HepG2 (cell line): ENCODE data around the gene MXD3. TPM values are rescaled to one million over a fixed set of nuclear protein-coding genes. Genes with fewer than 3 reads are reported as not detected.
A peak's percentile ranks its signal among the peaks of the same experiment; 100 is the strongest.

Source experiments
- GLI4 ChIP-seq: sonication (generic); formaldehyde crosslinking; IDR thresholded peaks from 2 replicates; pipeline ENCODE4 v1.5.1; 2020; ENCODE audit warnings: missing genetic modification reagents, mild to moderate bottlenecking, moderate library complexity, borderline replicate concordance
- HMG20A ChIP-seq: IDR thresholded peaks from 2 replicates; pipeline ENCODE4 v1.6.1; 2016; ENCODE audit warnings: borderline replicate concordance
- HNF4A ChIP-seq: sonication (generic); formaldehyde crosslinking; IDR thresholded peaks from 2 replicates; pipeline ENCODE4 v1.4.0; 2020; ENCODE audit warnings: missing genetic modification reagents
- KLF9 ChIP-seq: IDR thresholded peaks from 2 replicates; pipeline ENCODE4 v1.6.1; 2016; ENCODE audit warnings: low read depth
- MBD4 ChIP-seq: IDR thresholded peaks from 2 replicates; pipeline ENCODE4 v1.6.1; 2012; ENCODE audit warnings: low read length, inconsistent platforms, borderline replicate concordance
- MLLT10 ChIP-seq: sonication (generic); formaldehyde crosslinking; IDR thresholded peaks from 2 replicates; pipeline ENCODE4 v1.4.0; 2020; ENCODE audit warnings: missing genetic modification reagents
- NR2F1 ChIP-seq, 2 experiments: fragments of 450-650 bp in 1 of 2; formaldehyde crosslinking in 1 of 2; IDR thresholded peaks; 2 replicates each; pipeline versions ENCODE4 v1.5.0 to v1.6.1; 2016 to 2020; ENCODE audit warnings: mild to moderate bottlenecking in 1 of 2, missing compliant biosample characterization in 1 of 2, missing genetic modification reagents in 1 of 2, moderate library complexity in 1 of 2
- RORA ChIP-seq: sonication (generic); formaldehyde crosslinking; IDR thresholded peaks from 2 replicates; pipeline ENCODE4 v1.5.0; 2020; ENCODE audit warnings: mild to moderate bottlenecking, missing genetic modification reagents, moderate library complexity
- RXRA ChIP-seq: sonication (generic); formaldehyde crosslinking; IDR thresholded peaks from 2 replicates; pipeline ENCODE4 v1.5.1; 2020; ENCODE audit warnings: missing genetic modification reagents
- SOX6 ChIP-seq, 2 experiments: fragments of 450-650 bp in 1 of 2; sonication (generic) in 1 of 2; formaldehyde crosslinking in 1 of 2; IDR thresholded peaks; 2 replicates each; pipeline versions ENCODE4 v1.4.0 to v1.6.1; 2017 to 2020; ENCODE audit warnings: antibody characterized with exemption in 1 of 2, mild to moderate bottlenecking in 1 of 2, missing genetic modification reagents in 1 of 2
- TEAD3 ChIP-seq: optimal IDR thresholded peaks from 2 replicates; pipeline ENCODE3; 2016; ENCODE audit warnings: borderline replicate concordance
- U2AF1 ChIP-seq: fragments of 200-400 bp; formaldehyde crosslinking; optimal IDR thresholded peaks from 2 replicates; pipeline ENCODE3; 2017; ENCODE audit warnings: mild to moderate bottlenecking, low read depth, low read length
- ZC3H13 ChIP-seq: sonication (generic); formaldehyde crosslinking; IDR thresholded peaks from 2 replicates; pipeline ENCODE4 v1.8.1; 2023; ENCODE audit warnings: mild to moderate bottlenecking, missing genetic modification reagents, moderate library complexity
- ZFP1 ChIP-seq: IDR thresholded peaks from 2 replicates; pipeline ENCODE4 v1.6.1; 2016
- ZNF160 ChIP-seq: sonication (generic); formaldehyde crosslinking; IDR thresholded peaks from 2 replicates; pipeline ENCODE4 v1.8.0; 2022; ENCODE audit warnings: mild to moderate bottlenecking, inconsistent platforms, missing genetic modification reagents
- ZNF207 ChIP-seq: fragments of 450-650 bp; IDR thresholded peaks from 2 replicates; pipeline ENCODE4 v1.6.1; 2016; ENCODE audit warnings: antibody characterized with exemption, borderline replicate concordance
- ZNF24 ChIP-seq: fragments of 450-650 bp; IDR thresholded peaks from 2 replicates; pipeline ENCODE4 v1.6.1; 2017; ENCODE audit warnings: antibody characterized with exemption, mild to moderate bottlenecking
- ZNF260 ChIP-seq: sonication (generic); formaldehyde crosslinking; IDR thresholded peaks from 2 replicates; pipeline ENCODE4 v1.4.0; 2020; ENCODE audit warnings: missing genetic modification reagents, low read depth, mild to moderate bottlenecking, borderline replicate concordance
- ZNF350 ChIP-seq: sonication (generic); formaldehyde crosslinking; IDR thresholded peaks from 2 replicates; pipeline ENCODE4 v1.4.0; 2020; ENCODE audit warnings: mild to moderate bottlenecking, low read depth, missing genetic modification reagents, borderline replicate concordance
- ZNF614 ChIP-seq: IDR thresholded peaks from 2 replicates; pipeline ENCODE4 v1.6.1; 2018; ENCODE audit warnings: missing biosample characterization, missing genetic modification reagents, inconsistent platforms, borderline replicate concordance
- ZNF615 ChIP-seq: sonication (generic); formaldehyde crosslinking; IDR thresholded peaks from 2 replicates; pipeline ENCODE4 v1.5.0; 2020; ENCODE audit warnings: mild to moderate bottlenecking, missing genetic modification reagents, borderline replicate concordance
- ZSCAN21 ChIP-seq: sonication (generic); formaldehyde crosslinking; IDR thresholded peaks from 2 replicates; pipeline ENCODE4 v1.8.0; 2022; ENCODE audit warnings: mild to moderate bottlenecking, missing genetic modification reagents, moderate library complexity, borderline replicate concordance
- ZSCAN22 ChIP-seq: sonication (generic); formaldehyde crosslinking; IDR thresholded peaks from 2 replicates; pipeline ENCODE4 v1.4.0; 2020; ENCODE audit warnings: mild to moderate bottlenecking, missing genetic modification reagents
- polyA plus RNA-seq, 8 experiments: library from polyadenylated mRNA; depleted of rRNA in 3 of 8; stranded (reverse) in 7 of 8; unstranded in 1 of 8; fragments of >200 nt; fragmentation: Illumina TruSeq in 4 of 8; extraction: Trizol in 4 of 8; gene quantifications; 2 replicates each; pipeline versions ENCODE4 v1.2.1 to v1.2.3, GENCODE V29; 2011 to 2016; ENCODE audit warnings: low read depth in 4 of 8, missing spikeins in 1 of 8, mixed read lengths in 1 of 8; ENCODE audit not compliant: insufficient read depth in 1 of 8
- total RNA-seq, 5 experiments: library from RNA; depleted of rRNA; stranded (reverse); fragments of >200 nt; fragmentation: Illumina TruSeq; extraction: Trizol; gene quantifications; 2 replicates each; pipeline ENCODE4 v1.2.3, GENCODE V29; 2016; ENCODE audit warnings: low read depth in 1 of 5
- TF ChIP-seq, protein P1 (sequence below): sonication (generic); formaldehyde crosslinking; IDR thresholded peaks from 2 replicates; pipeline ENCODE4 v1.4.0; 2020; ENCODE audit warnings: missing genetic modification reagents, borderline replicate concordance
- TF ChIP-seq, protein P2 (sequence below): sonication (generic); formaldehyde crosslinking; IDR thresholded peaks from 2 replicates; pipeline ENCODE4 v1.8.1; 2022; ENCODE audit warnings: mild to moderate bottlenecking, missing genetic modification reagents
- TF ChIP-seq, protein P3 (sequence below): sonication (generic); formaldehyde crosslinking; IDR thresholded peaks from 2 replicates; pipeline ENCODE4 v1.4.0; 2020; ENCODE audit warnings: missing genetic modification reagents

Gene MXD3
- total and polyA plus RNA-seq, 2 of the 13 experiments (the other 11 are each of a cell fraction or from before 2014, with no cell fraction given), result 10.5 to 12.8 TPM

DNA sequence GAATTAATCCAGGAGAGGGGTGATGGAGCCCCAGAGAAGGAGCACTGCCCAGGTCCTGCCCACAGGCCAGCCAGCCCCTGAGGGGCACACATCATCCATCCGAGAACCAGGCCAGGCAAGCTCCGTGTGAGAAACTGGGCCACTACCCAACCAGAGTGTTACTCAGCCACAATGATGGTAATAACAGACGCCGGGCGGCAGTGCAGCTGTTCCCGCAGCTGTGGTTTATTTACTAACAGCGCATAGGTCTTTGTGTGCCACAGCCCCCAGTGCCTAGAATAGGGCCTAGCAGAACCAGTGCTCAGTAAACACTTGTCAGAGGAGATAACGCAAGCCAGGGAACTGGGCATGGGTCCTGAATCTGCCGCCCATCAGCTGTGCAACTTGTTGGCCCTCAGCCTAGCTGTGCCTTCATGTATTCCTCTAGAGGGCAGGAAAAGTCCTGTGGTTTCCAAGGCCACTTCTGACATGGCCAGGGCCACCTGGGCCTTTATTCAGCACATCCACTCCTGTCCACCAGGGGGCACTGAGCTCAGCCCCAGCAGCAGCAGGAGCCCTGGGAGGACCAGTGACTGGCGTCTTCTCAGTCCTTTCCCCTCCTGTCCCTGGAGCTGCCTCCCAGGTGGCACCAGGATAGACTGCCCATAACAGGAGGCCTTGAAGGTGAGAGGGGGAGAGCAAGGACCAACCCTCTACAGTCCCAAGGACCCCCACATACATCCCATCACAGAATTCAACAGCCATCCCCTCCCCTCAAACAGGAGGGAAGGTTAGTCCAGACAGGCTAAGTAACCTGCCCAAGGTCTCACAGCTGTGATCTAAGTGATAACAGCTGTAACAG is 2.1 kb downstream of the MXD3 start (continued):
- TF ChIP-seq ZSCAN22 (no peak), KLF9 (CRISPR knock-in tag) (no peak), ZFP1 (CRISPR knock-in tag) (no peak), GLI4 (CRISPR knock-in tag) (no peak), MLLT10 (CRISPR knock-in tag) (no peak), U2AF1 (no peak), HMG20A (CRISPR knock-in tag) (no peak), ZNF615 (no peak), ZNF207 (no peak), ZNF260 (no peak), ZSCAN21 (CRISPR knock-in tag) (no peak), TEAD3 (CRISPR knock-in tag) (no peak), ZC3H13 (CRISPR knock-in tag) (no peak), RORA (CRISPR knock-in tag) (no peak), ZNF160 (CRISPR knock-in tag) (no peak), ZNF614 (no peak), RXRA (CRISPR knock-in tag) (no peak; the same call in 1 of the 2 replicates), ZNF350 (CRISPR knock-in tag) (no peak), MBD4 (no peak), SOX6 (IDR thresholded peaks at IDR 0.05) (no peak), SOX6 (CRISPR knock-in tag; IDR thresholded peaks at IDR 0.05) (peak; percentile 44; the same call in 1 of the 2 replicates), ZNF24 (no peak), NR2F1 (CRISPR knock-in tag; IDR thresholded peaks at IDR 0.05) (no peak), HNF4A (CRISPR knock-in tag) (no peak)
- TF ChIP-seq, protein P1, sequence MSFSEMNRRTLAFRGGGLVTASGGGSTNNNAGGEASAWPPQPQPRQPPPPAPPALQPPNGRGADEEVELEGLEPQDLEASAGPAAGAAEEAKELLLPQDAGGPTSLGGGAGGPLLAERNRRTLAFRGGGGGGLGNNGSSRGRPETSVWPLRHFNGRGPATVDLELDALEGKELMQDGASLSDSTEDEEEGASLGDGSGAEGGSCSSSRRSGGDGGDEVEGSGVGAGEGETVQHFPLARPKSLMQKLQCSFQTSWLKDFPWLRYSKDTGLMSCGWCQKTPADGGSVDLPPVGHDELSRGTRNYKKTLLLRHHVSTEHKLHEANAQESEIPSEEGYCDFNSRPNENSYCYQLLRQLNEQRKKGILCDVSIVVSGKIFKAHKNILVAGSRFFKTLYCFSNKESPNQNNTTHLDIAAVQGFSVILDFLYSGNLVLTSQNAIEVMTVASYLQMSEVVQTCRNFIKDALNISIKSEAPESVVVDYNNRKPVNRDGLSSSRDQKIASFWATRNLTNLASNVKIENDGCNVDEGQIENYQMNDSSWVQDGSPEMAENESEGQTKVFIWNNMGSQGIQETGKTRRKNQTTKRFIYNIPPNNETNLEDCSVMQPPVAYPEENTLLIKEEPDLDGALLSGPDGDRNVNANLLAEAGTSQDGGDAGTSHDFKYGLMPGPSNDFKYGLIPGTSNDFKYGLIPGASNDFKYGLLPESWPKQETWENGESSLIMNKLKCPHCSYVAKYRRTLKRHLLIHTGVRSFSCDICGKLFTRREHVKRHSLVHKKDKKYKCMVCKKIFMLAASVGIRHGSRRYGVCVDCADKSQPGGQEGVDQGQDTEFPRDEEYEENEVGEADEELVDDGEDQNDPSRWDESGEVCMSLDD (CRISPR knock-in tag), result no peak
- TF ChIP-seq, protein P2, sequence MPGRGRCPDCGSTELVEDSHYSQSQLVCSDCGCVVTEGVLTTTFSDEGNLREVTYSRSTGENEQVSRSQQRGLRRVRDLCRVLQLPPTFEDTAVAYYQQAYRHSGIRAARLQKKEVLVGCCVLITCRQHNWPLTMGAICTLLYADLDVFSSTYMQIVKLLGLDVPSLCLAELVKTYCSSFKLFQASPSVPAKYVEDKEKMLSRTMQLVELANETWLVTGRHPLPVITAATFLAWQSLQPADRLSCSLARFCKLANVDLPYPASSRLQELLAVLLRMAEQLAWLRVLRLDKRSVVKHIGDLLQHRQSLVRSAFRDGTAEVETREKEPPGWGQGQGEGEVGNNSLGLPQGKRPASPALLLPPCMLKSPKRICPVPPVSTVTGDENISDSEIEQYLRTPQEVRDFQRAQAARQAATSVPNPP (CRISPR knock-in tag), result no peak
- TF ChIP-seq, protein P3, sequence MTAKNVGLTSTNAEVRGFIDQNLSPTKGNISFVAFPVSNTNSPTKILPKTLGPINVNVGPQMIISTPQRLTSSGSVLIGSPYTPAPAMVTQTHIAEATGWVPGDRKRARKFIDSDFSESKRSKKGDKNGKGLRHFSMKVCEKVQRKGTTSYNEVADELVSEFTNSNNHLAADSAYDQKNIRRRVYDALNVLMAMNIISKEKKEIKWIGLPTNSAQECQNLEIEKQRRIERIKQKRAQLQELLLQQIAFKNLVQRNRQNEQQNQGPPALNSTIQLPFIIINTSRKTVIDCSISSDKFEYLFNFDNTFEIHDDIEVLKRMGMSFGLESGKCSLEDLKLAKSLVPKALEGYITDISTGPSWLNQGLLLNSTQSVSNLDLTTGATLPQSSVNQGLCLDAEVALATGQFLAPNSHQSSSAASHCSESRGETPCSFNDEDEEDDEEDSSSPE (CRISPR knock-in tag), result no peak
